Ovary (tissue), 9 donors: Measurements from ENCODE around the gene VWA5B1. TPM values are rescaled to one million over a fixed set of nuclear protein-coding genes. Genes with fewer than 3 reads are reported as not detected.
"Not testable (repeated sequence)": the region's sequence is repeated elsewhere in the genome, so short reads cannot be mapped to it uniquely, and the experiment has no call there.

Experiments
- DNase-seq, 5 donors: peaks; one replicate each; pipeline ENCODE4 v3.0.0-alpha.2; 2019 to 2020
- H3K27ac ChIP-seq, 2 donors: fragments of 200-600 bp; one replicate each; pipeline versions ENCODE4 v1.5.1 to v1.8.0; 2019 to 2022
- H3K27me3 ChIP-seq: fragments of 200-600 bp; one replicate; pipeline ENCODE4 v1.8.0; 2022
- H3K36me3 ChIP-seq: fragments of 200-600 bp; sonication (generic); one replicate; pipeline ENCODE4 v1.5.1; 2019
- H3K4me1 ChIP-seq: one replicate; pipeline ENCODE4 v1.8.1; 2013; ENCODE audit warnings: mild to moderate bottlenecking, moderate library complexity; ENCODE audit not compliant: insufficient read depth
- H3K4me3 ChIP-seq: fragments of 200-600 bp; sonication (generic); one replicate; pipeline ENCODE4 v1.5.1; 2017
- H3K9me3 ChIP-seq, 2 donors: fragments of 200-600 bp in 1 of 2; sonication (generic) in 1 of 2; one replicate each; pipeline versions ENCODE4 v1.5.1 to v1.8.1; 2013 to 2019; ENCODE audit warnings: mild to moderate bottlenecking in 1 of 2, moderate library complexity in 1 of 2
- EP300 ChIP-seq: sonication (generic); formaldehyde crosslinking; IDR thresholded peaks from one replicate; pipeline ENCODE4 v1.6.1; 2017; ENCODE audit warnings: antibody characterized with exemption
- POLR2A ChIP-seq: fragments of 450-650 bp; IDR thresholded peaks from one replicate; pipeline ENCODE4 v1.6.1; 2017; ENCODE audit warnings: antibody characterized with exemption, mild to moderate bottlenecking, moderate library complexity
- WGBS, 3 donors: extraction: QIAGEN DNeasy Blood & Tissue Kit in 1 of 3; methylation state at CpG; one replicate each; pipeline versions ENCODE4 v1.1.5 to v1.1.7; 2013 to 2017; 5-methylcytosine and 5-hydroxymethylcytosine counted together
- intact Hi-C, 4 donors: fragments of 100-400 bp; cut with DNase I; formaldehyde crosslinking; loops; one replicate each; pipeline versions ENCODE4 v1.11.0 to v1.15.1; 2022 to 2023
- polyA plus RNA-seq, 2 donors: library from polyadenylated mRNA; stranded (reverse); fragments of 200-250 nt in 1 of 2; fragments of 350-450 nt in 1 of 2; fragmentation: Illumina TruSeq in 1 of 2; extraction: RNeasy Lipid Tissue Mini Kit (QIAGEN cat#74804) in 1 of 2; gene quantifications; one replicate each; pipeline ENCODE4 v1.2.3, GENCODE V29; 2013 to 2014
- total RNA-seq, 7 donors: library from RNA; depleted of rRNA in 2 of 7; stranded (reverse); fragments of >200 nt in 2 of 7; fragmentation: NEBNext Ultra II Directional in 3 of 7; extraction: Animal tissue kit (Norgen Biotek cat#: 25700) in 3 of 7; gene quantifications; one replicate each; pipeline versions ENCODE4 v1.1.0 to v1.2.4, GENCODE V29; 2016 to 2023
- TF ChIP-seq, protein P1 (sequence below), 3 donors: fragments of 450-650 bp in 2 of 3; fragments of 200-600 bp in 1 of 3; IDR thresholded peaks; one replicate each; pipeline versions ENCODE4 v1.5.1 to v1.8.0; 2016 to 2022; ENCODE audit warnings: antibody characterized with exemption in 3 of 3, mild to moderate bottlenecking in 1 of 3
- donor health status: DM: no; HTN: no; CAD: no; lungs with moderate emphysema.
- donor health status: DM: no; HTN: no; CAD: no.
- donor health status: Bipolar disorder and iron deficiency.
- donor health status: DM: yes; HTN: yes; CAD: no.
- donor health status: DM: no; HTN: no; CAD: no.
- donor health status: DM: yes; HTN: yes; CAD: no.

Gene VWA5B1
- total and polyA plus RNA-seq, 9 donors = 0.10 to 1.5 (median 0.21) TPM; not detected in 5

DNA sequence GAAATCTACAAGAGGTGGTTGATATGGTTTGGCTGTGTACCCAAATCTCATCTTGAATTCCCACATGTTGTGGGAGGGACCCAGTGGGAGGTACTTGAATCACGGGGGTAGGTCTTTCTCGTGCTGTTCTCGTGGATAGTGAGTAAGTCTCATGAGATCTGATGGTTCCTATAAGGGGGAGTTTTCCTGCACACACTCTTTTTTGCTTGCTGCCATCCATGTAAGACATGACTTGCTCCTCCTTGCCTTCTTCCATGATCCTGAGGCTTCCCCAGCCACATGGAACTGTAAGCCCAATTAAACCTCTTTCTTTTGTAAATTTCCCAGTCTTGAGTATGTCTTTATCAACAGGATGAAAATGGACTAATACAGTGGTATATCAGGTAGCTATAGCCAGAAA, 5.2 kb upstream of the VWA5B1 start:
- Histone ChIP-seq H3K9me3 (no peaks in the 10 kb centered on the region), H3K4me1 (no peaks in the 10 kb centered on the region), H3K4me3 (no peak overlapping the region), H3K27ac (no peak overlapping the region), H3K27me3 (no peaks in the 10 kb centered on the region), H3K36me3 (no peaks in the 10 kb centered on the region)
- WGBS, 3 donors = 58 to 75% (median 69%) methylated on average over 3 of the region's 3 CpGs
- intact Hi-C loops = no loop called here
- no peak for DNase-seq
- TF ChIP-seq POLR2A = no peak

DNA sequence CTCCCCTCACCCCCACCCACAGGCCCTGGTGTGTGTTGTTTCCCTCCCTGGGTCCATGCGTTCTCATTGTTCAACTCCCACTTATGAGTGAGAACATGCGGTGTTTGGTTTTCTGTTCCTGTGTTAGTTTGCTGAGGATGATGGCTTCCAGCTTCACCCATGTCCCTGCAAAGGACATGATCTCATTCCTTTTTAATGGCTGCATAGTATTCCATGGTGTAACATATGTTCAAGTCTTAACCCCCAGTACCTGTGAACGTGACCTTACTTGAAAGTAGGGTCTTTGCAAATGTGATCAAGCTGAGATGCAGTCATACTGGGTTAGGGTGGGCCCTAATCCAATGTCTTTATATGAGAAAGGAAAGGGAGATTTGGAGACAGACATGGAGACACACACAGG, 3.0 kb upstream of the VWA5B1 start:
- H3K27me3 ChIP-seq, intact Hi-C loops, H3K9me3 ChIP-seq, H3K36me3 ChIP-seq, H3K4me3 ChIP-seq, H3K27ac ChIP-seq, H3K4me1 ChIP-seq, DNase-seq: not testable (repeated sequence)
- WGBS, 3 donors = 61 to 83% (median 78%) methylated on average over 3 of the region's 3 CpGs

DNA sequence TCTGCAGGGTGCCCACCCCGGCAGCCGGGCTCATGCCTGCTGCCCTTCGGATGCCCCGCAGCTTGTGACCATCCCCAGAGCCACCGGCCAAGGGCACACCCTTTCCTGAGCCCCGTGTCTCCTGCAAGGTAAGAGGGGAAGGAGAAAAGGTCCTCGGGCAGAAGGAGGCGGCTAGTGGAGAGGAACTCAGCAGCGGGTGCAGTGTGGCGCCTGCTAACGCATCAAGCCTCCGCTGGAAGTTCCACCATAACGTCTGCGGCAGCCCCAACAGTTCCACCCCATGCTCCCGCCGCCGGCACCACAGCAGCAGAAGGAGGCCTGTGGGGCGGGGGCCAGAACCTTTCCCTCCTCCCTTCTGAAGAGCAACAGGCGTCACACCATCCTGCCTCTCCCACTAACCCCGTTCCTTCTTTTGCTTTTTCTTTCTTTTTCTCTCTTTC, 990 bp downstream of the VWA5B1 start:
- H3K36me3 ChIP-seq = no peaks in the 10 kb centered on the region
- no peaks in the 10 kb centered on the region for H3K4me1 ChIP-seq
- H3K27ac ChIP-seq = no peak overlapping the region
- TF ChIP-seq EP300 = no peak
- no peak for TF ChIP-seq POLR2A
- TF ChIP-seq, protein P1, sequence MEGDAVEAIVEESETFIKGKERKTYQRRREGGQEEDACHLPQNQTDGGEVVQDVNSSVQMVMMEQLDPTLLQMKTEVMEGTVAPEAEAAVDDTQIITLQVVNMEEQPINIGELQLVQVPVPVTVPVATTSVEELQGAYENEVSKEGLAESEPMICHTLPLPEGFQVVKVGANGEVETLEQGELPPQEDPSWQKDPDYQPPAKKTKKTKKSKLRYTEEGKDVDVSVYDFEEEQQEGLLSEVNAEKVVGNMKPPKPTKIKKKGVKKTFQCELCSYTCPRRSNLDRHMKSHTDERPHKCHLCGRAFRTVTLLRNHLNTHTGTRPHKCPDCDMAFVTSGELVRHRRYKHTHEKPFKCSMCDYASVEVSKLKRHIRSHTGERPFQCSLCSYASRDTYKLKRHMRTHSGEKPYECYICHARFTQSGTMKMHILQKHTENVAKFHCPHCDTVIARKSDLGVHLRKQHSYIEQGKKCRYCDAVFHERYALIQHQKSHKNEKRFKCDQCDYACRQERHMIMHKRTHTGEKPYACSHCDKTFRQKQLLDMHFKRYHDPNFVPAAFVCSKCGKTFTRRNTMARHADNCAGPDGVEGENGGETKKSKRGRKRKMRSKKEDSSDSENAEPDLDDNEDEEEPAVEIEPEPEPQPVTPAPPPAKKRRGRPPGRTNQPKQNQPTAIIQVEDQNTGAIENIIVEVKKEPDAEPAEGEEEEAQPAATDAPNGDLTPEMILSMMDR (IDR thresholded peaks at IDR 0.05) = no peak
- intact Hi-C loops = no loop called here
- WGBS, 3 donors = 1 to 4% (median 3%) methylated on average over 20 of the region's 20 CpGs
- H3K4me3 ChIP-seq = no peak overlapping the region
- DNase-seq = no peak
- H3K9me3 ChIP-seq = no peaks in the 10 kb centered on the region
- H3K27me3 ChIP-seq = no peaks in the 10 kb centered on the region

DNA sequence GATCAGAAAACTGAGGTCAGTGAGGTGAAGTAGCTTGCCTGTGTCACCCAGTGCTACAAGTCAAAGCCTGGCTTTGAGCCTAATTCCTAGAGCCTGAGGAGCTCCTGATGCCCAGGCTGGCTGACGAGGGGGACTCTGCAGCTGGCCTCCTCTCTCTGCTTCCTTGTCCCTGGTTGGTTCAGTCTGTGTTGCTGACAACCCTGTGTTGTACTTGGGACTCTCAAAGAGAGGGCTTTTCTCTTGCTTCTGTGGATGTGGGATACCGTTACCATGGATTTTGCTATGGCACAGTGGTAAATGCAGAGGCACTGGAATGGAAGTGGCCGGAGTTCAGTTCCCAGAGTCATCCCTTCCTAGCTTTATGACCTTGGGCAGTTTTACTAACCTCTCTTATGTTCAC, 8.0 kb downstream of the VWA5B1 start:
- Histone ChIP-seq H3K4me1 (no peaks in the 10 kb centered on the region), H3K27me3 (no peaks in the 10 kb centered on the region), H3K9me3 (no peaks in the 10 kb centered on the region), H3K4me3 (no peak overlapping the region), H3K27ac (no peak overlapping the region), H3K36me3 (no peaks in the 10 kb centered on the region)
- TF ChIP-seq POLR2A = no peak
- TF ChIP-seq, protein P1 (IDR thresholded peaks at IDR 0.05) = no peak
- TF ChIP-seq EP300 = no peak
- DNase-seq = no peak
- WGBS, 3 donors = 63 to 70% (median 68%) methylated on average over 3 of the region's 3 CpGs
- intact Hi-C loops = no loop called here

DNA sequence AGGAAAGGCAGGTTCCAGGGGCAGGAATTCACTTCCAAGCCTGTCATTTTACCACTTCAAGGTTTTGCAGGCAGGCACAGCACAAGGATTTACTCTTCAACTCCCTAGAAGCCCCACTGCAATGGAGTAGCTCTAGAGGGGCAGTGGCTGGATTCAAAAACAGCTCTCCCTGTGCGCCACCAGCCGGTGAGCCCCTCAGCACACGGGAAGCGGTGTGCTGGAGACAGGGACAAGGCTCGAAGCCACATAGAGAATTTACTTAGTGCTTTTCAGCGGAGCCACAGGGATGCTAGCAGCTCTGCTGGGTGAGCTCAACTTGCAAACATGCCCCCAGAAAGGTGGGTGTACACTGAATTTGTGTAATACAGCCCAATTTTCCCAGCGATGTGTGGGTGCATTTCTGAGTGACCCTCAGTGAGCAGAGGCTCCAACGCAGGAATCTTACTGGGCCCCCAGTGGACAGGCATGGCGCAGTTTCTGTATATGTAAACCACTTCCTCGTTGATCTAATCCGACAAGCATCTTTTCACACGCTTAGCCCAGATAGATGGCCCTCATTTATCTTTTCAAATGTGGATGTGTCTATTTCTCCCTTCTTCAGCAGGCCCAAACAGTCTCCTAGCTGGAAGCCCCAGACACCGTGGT, 10.9 kb downstream of the VWA5B1 start:
- Histone ChIP-seq H3K36me3 (no peaks in the 10 kb centered on the region), H3K27me3 (no peaks in the 10 kb centered on the region), H3K9me3 (no peaks in the 10 kb centered on the region), H3K27ac (no peak overlapping the region), H3K4me3 (no peak overlapping the region), H3K4me1 (no peaks in the 10 kb centered on the region)
- no peak for DNase-seq
- WGBS, 3 donors = 69 to 77% (median 73%) methylated on average over 13 of the region's 13 CpGs
- TF ChIP-seq POLR2A (no peak), EP300 (no peak)
- TF ChIP-seq, protein P1 (IDR thresholded peaks at IDR 0.05) = no peak
- intact Hi-C loops = no loop called here
